ENCODE results near the gene PXDC1.

Gene PXDC1

GRCh38 chr6:3755637-3756545 is 4.4 kb upstream of the PXDC1 start:
- TF ChIP-seq SIN3A (IDR thresholded peaks at IDR 0.05; ENCODE audit: borderline replicate concordance, insufficient read depth, low read length) = no peak
- no peak for TF ChIP-seq TAF1 (IDR thresholded peaks at IDR 0.05; ENCODE audit: borderline replicate concordance, insufficient read depth, low read length)
- TF ChIP-seq, protein P1, sequence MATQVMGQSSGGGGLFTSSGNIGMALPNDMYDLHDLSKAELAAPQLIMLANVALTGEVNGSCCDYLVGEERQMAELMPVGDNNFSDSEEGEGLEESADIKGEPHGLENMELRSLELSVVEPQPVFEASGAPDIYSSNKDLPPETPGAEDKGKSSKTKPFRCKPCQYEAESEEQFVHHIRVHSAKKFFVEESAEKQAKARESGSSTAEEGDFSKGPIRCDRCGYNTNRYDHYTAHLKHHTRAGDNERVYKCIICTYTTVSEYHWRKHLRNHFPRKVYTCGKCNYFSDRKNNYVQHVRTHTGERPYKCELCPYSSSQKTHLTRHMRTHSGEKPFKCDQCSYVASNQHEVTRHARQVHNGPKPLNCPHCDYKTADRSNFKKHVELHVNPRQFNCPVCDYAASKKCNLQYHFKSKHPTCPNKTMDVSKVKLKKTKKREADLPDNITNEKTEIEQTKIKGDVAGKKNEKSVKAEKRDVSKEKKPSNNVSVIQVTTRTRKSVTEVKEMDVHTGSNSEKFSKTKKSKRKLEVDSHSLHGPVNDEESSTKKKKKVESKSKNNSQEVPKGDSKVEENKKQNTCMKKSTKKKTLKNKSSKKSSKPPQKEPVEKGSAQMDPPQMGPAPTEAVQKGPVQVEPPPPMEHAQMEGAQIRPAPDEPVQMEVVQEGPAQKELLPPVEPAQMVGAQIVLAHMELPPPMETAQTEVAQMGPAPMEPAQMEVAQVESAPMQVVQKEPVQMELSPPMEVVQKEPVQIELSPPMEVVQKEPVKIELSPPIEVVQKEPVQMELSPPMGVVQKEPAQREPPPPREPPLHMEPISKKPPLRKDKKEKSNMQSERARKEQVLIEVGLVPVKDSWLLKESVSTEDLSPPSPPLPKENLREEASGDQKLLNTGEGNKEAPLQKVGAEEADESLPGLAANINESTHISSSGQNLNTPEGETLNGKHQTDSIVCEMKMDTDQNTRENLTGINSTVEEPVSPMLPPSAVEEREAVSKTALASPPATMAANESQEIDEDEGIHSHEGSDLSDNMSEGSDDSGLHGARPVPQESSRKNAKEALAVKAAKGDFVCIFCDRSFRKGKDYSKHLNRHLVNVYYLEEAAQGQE (IDR thresholded peaks at IDR 0.05; ENCODE audit: insufficient read depth in 1 of 2, low read depth in 2 of 2, low read length in 2 of 2) = no peak
- TF ChIP-seq POLR2AphosphoS5 (IDR thresholded peaks at IDR 0.05; ENCODE audit: low read depth, low read length) = no peak
- no peak for TF ChIP-seq FOXP2 (optimal IDR thresholded peaks at IDR 0.05; ENCODE audit: borderline replicate concordance, extremely low read depth, extremely low read length, insufficient read depth)

DNA sequence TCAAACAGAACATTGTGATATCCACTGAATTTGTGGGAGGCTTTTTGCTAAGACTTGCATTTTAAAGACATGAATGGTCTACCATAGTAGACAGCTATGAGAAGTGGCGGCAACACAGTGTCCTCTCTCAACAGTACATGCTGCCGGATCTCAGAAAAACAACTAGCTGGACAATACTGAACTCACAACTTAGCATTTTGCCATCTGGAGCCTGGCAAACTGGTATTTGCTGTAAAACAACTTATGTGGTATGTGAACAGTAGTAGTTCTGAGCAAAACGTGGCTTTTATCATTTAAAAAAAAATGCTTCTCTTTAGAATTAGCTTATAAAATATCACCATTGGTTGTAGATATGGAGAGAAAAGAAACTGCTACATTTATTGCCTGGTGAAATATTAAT is 3.3 kb upstream of the PXDC1 start:
- TF ChIP-seq POLR2AphosphoS5 (IDR thresholded peaks at IDR 0.05; ENCODE audit: low read depth, low read length) (no peak), FOXP2 (optimal IDR thresholded peaks at IDR 0.05; ENCODE audit: borderline replicate concordance, extremely low read depth, extremely low read length, insufficient read depth) (no peak), TAF1 (IDR thresholded peaks at IDR 0.05; ENCODE audit: borderline replicate concordance, insufficient read depth, low read length) (no peak)

- no peak for TF ChIP-seq SIN3A (IDR thresholded peaks at IDR 0.05; ENCODE audit: borderline replicate concordance, insufficient read depth, low read length)
- TF ChIP-seq FOXP2 (optimal IDR thresholded peaks at IDR 0.05; ENCODE audit: borderline replicate concordance, extremely low read depth, extremely low read length, insufficient read depth) = no peak
- TF ChIP-seq, protein P1 (IDR thresholded peaks at IDR 0.05; ENCODE audit: insufficient read depth in 1 of 2, low read depth in 2 of 2, low read length in 2 of 2) = no peak
- TF ChIP-seq TAF1 (IDR thresholded peaks at IDR 0.05; ENCODE audit: borderline replicate concordance, insufficient read depth, low read length) = no peak
- TF ChIP-seq POLR2AphosphoS5 (IDR thresholded peaks at IDR 0.05; ENCODE audit: low read depth, low read length) = no peak
These were observed 1.8 kb upstream of the PXDC1 start for GRCh38 chr6:3753228-3753835.

DNA sequence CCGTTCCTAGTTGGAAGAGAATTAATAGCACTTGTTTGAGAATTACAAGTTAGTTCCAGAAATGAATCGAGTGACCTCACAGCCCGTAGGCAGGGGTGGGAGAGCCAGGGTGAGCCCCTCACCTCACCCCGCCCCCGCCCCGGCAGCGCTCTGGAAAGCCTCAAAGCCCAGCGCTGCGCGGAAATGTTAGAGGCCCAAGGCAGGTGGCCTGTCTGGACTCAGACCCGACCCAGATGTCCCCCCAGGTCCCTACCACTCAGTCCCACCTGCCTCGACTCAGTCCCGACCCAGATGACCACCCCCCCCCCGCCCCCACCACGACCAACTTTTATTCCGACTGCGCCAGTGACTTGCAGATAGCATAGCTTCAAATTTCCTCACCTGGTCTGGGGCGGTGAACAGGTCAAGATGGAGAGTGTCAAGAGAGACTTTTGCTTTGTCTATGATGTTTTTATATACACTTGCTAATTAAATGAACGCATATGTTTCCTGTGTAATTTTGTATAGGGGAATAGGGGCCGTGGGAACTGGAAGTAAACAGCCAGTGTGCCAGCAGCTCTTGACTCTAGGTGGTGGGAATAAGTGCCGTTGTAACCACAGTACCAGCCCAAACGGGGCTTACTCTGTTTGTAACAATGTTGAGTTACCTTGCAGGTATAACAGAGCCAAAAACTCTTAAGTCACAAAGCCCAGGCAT is 1.2 kb upstream of the PXDC1 start:
- TF ChIP-seq POLR2AphosphoS5 (IDR thresholded peaks at IDR 0.05; ENCODE audit: low read depth, low read length) = no peak
- TF ChIP-seq TAF1 (IDR thresholded peaks at IDR 0.05; ENCODE audit: borderline replicate concordance, insufficient read depth, low read length) = no peak
- TF ChIP-seq FOXP2 (optimal IDR thresholded peaks at IDR 0.05; ENCODE audit: borderline replicate concordance, extremely low read depth, extremely low read length, insufficient read depth) = no peak
- no peak for TF ChIP-seq SIN3A (IDR thresholded peaks at IDR 0.05; ENCODE audit: borderline replicate concordance, insufficient read depth, low read length)
- TF ChIP-seq, protein P1 (IDR thresholded peaks at IDR 0.05; ENCODE audit: insufficient read depth in 1 of 2, low read depth in 2 of 2, low read length in 2 of 2) = no peak

Data from PFSK-1 (cell line).